ENCODE data around the gene ELL2. TPM values are rescaled to one million over a fixed set of nuclear protein-coding genes. Genes with fewer than 3 reads are reported as not detected.

ELL2 gene
- total and polyA plus RNA-seq, 2 of the 13 experiments (the other 11 are each of a cell fraction or from before 2014, with no cell fraction given): 78.9 to 97.1 TPM

- TF ChIP-seq ZNF407 (CRISPR knock-in tag; IDR thresholded peaks at IDR 0.05; ENCODE audit: not compliant biosample characterization): peak; percentile 61
- no peak for TF ChIP-seq MTA3 (CRISPR knock-in tag; IDR thresholded peaks at IDR 0.05)
- TF ChIP-seq ZNF556 (CRISPR knock-in tag; IDR thresholded peaks at IDR 0.05; ENCODE audit: borderline replicate concordance): peak; percentile 36; the same call in 1 of the 2 replicates
- no peak for TF ChIP-seq ZNF101 (CRISPR knock-in tag; IDR thresholded peaks at IDR 0.05; ENCODE audit: borderline replicate concordance, low read depth)
- TF ChIP-seq MAFG (CRISPR knock-in tag; IDR thresholded peaks at IDR 0.05): no peak
- TF ChIP-seq ZNF263 (CRISPR knock-in tag; IDR thresholded peaks at IDR 0.05): peak; percentile 41; the same call in 1 of the 2 replicates
- no peak; the same call in 1 of the 2 replicates for TF ChIP-seq NR2C2 (CRISPR knock-in tag; IDR thresholded peaks at IDR 0.05; ENCODE audit: borderline replicate concordance)
- TF ChIP-seq ZNF709 (CRISPR knock-in tag; IDR thresholded peaks at IDR 0.05): no peak
- TF ChIP-seq JUN (CRISPR knock-in tag; IDR thresholded peaks at IDR 0.05): peak; percentile 86
- no peak; the same call in 1 of the 2 replicates for TF ChIP-seq TP53 (CRISPR knock-in tag; conservative IDR thresholded peaks at IDR 0.05)
- no peak for TF ChIP-seq ZNF276 (CRISPR knock-in tag; IDR thresholded peaks at IDR 0.05; ENCODE audit: low read depth)
- TF ChIP-seq ZNF616 (CRISPR knock-in tag; IDR thresholded peaks at IDR 0.05; ENCODE audit: low read depth): no peak
- TF ChIP-seq TOE1 (CRISPR knock-in tag; IDR thresholded peaks at IDR 0.05): 0 out of 2 replicates have a peak, but pooled peaks have one; percentile 46
- peak; percentile 77; the same call in 1 of the 2 replicates for TF ChIP-seq ZSCAN29 (CRISPR knock-in tag; conservative IDR thresholded peaks at IDR 0.05)
- peak; percentile 78; the same call in 1 of the 2 replicates for TF ChIP-seq SPEN (CRISPR knock-in tag; IDR thresholded peaks at IDR 0.05; ENCODE audit: low read depth)
- TF ChIP-seq ZNF333 (CRISPR knock-in tag; IDR thresholded peaks at IDR 0.05; ENCODE audit: borderline replicate concordance): no peak
- TF ChIP-seq ZNF775 (CRISPR knock-in tag; IDR thresholded peaks at IDR 0.05; ENCODE audit: borderline replicate concordance): no peak
- TF ChIP-seq ZNF549 (CRISPR knock-in tag; IDR thresholded peaks at IDR 0.05): no peak
- TF ChIP-seq PHF21A (CRISPR knock-in tag; IDR thresholded peaks at IDR 0.05): peak; percentile 88
These were observed 102.7 kb downstream of the ELL2 start (continued) for GRCh38 chr5:95858661-95859595.

All from HepG2 (cell line).